GM20000 (cell line): ENCODE measurements around the gene ZFYVE27.

Experiments
- DNase-seq: peaks from one replicate; pipeline ENCODE4 v3.0.0; 2012; ENCODE audit warnings: low spot score
- CTCF ChIP-seq: IDR thresholded peaks from 2 replicates; pipeline ENCODE4 v1.5.1; 2012; ENCODE audit warnings: mild to moderate bottlenecking, control low read depth; ENCODE audit errors: extremely low read depth, missing control alignments

Gene ZFYVE27

GRCh38 chr10:97805096-97805884, 68.4 kb downstream of the ZFYVE27 start:
- DNase-seq = no peak
- no peak for TF ChIP-seq CTCF

GRCh38 chr10:97805949-97806348, 69.0 kb downstream of the ZFYVE27 start:
- no peak for DNase-seq
- no peak for TF ChIP-seq CTCF

- no peak for TF ChIP-seq CTCF
- no peak for DNase-seq
Observed at GRCh38 chr10:97810446-97810845, 73.5 kb downstream of the ZFYVE27 start.
